Activated naive CD4-positive, alpha-beta T cell treated with anti-CD3 and anti-CD28 coated beads, Interleukin-2, amount 50 U/mL, for 72 hours (primary cell): ENCODE results near the gene ASXL1. TPM values are rescaled to one million over a fixed set of nuclear protein-coding genes. Genes with fewer than 3 reads are reported as not detected.
A peak's percentile ranks its signal among the peaks of the same experiment; 100 is the strongest.
"Not testable (repeated sequence)": the region's sequence is repeated elsewhere in the genome, so short reads cannot be mapped to it uniquely, and the experiment has no call there.

Experiments
- ATAC-seq, 2 donors: fragments of 150-1000 bp; cut with Tn5 transposase; 2 replicates each; pipeline ENCODE4 v1.10.0; 2021; ENCODE audit warnings: mild to moderate bottlenecking in 2 of 2, moderate library complexity in 2 of 2
- DNase-seq, 2 donors: peaks; one replicate each; pipeline ENCODE4 v3.0.0; 2021 to 2022; ENCODE audit warnings: low spot score in 2 of 2
- H3K27ac Mint-ChIP-seq, 2 donors: one replicate each; pipeline ENCODE4 v1.8.0; 2022; ENCODE audit warnings: mild to moderate bottlenecking in 2 of 2, mixed read lengths in 2 of 2
- H3K36me3 Mint-ChIP-seq, 2 donors: one replicate each; pipeline ENCODE4 v1.8.0; 2022; ENCODE audit warnings: mixed read lengths in 2 of 2
- H3K9me3 Mint-ChIP-seq, 2 donors: one replicate each; pipeline ENCODE4 v1.8.0; 2022; ENCODE audit warnings: mixed read lengths in 2 of 2
- total RNA-seq, 2 donors: library from RNA; stranded (reverse); gene quantifications; one replicate each; pipeline ENCODE4 v1.2.3, GENCODE V29; 2022

Gene ASXL1
- total RNA-seq, 2 donors from 2014 or later, result 153 to 195 TPM

- no peak for DNase-seq
- peak overlapping the region; percentile 52 to 82 for H3K27ac Mint-ChIP-seq
- no peaks in the 10 kb centered on the region for H3K9me3 Mint-ChIP-seq
- no peaks in the 10 kb centered on the region for H3K36me3 Mint-ChIP-seq
- no peak for ATAC-seq
Measured at GRCh38 chr20:32458837-32459220, 100.7 kb downstream of the ASXL1 start.

- DNase-seq (no peak), ATAC-seq (no peak)
- Mint-ChIP-seq H3K36me3 (no peaks in the 10 kb centered on the region), H3K27ac (no peak overlapping the region), H3K9me3 (no peaks in the 10 kb centered on the region)
Measured at GRCh38 chr20:32460231-32460630, 102.1 kb downstream of the ASXL1 start.

GRCh38 chr20:32460683-32461320, 102.7 kb downstream of the ASXL1 start:
- H3K27ac Mint-ChIP-seq, result peak overlapping the region; percentile 60
- no peak for DNase-seq
- no peak for ATAC-seq
- no peaks in the 10 kb centered on the region for H3K36me3 Mint-ChIP-seq
- H3K9me3 Mint-ChIP-seq, result no peaks in the 10 kb centered on the region

- ATAC-seq (no peak), DNase-seq (no peak)
- no peaks in the 10 kb centered on the region for H3K36me3 Mint-ChIP-seq
- no peaks in the 10 kb centered on the region for H3K9me3 Mint-ChIP-seq
- peak overlapping the region; percentile 60 to 74 for H3K27ac Mint-ChIP-seq
Measured at GRCh38 chr20:32461836-32462600, 103.9 kb downstream of the ASXL1 start.

- no peak for DNase-seq
- Mint-ChIP-seq H3K36me3 (no peaks in the 10 kb centered on the region), H3K27ac (no peak overlapping the region), H3K9me3 (no peaks in the 10 kb centered on the region)
- no peak for ATAC-seq
Measured at GRCh38 chr20:32462900-32463641, 104.9 kb downstream of the ASXL1 start.

- ATAC-seq, result no peak
- Mint-ChIP-seq H3K9me3 (no peaks in the 10 kb centered on the region), H3K27ac (no peak overlapping the region), H3K36me3 (no peaks in the 10 kb centered on the region)
- DNase-seq, result no peak
Measured at GRCh38 chr20:32463642-32464400, 105.7 kb downstream of the ASXL1 start.

- H3K27ac Mint-ChIP-seq, result peak overlapping the region; percentile 35 to 81
- no peaks in the 10 kb centered on the region for H3K9me3 Mint-ChIP-seq
- DNase-seq (no peak), ATAC-seq (no peak)
- no peaks in the 10 kb centered on the region for H3K36me3 Mint-ChIP-seq
Measured at GRCh38 chr20:32464401-32465091, 106.4 kb downstream of the ASXL1 start.

- no peaks in the 10 kb centered on the region for H3K9me3 Mint-ChIP-seq
- peak overlapping the region; percentile 35 to 81 for H3K27ac Mint-ChIP-seq
- DNase-seq, result no peak
- ATAC-seq, result no peak
- no peaks in the 10 kb centered on the region for H3K36me3 Mint-ChIP-seq
Measured at GRCh38 chr20:32465092-32465900, 107.2 kb downstream of the ASXL1 start.

GRCh38 chr20:32465901-32466675, 108.0 kb downstream of the ASXL1 start:
- H3K27ac Mint-ChIP-seq, result peak overlapping the region in 1 of 2 donors; percentile 46
- not testable (repeated sequence) for H3K36me3 Mint-ChIP-seq, ATAC-seq, H3K9me3 Mint-ChIP-seq, DNase-seq

GRCh38 chr20:32466739-32467505, 108.8 kb downstream of the ASXL1 start:
- H3K9me3 Mint-ChIP-seq, result no peaks in the 10 kb centered on the region
- ATAC-seq (no peak), DNase-seq (no peak)
- no peaks in the 10 kb centered on the region for H3K36me3 Mint-ChIP-seq
- H3K27ac Mint-ChIP-seq, result peak overlapping the region; percentile 44 to 46

- ATAC-seq, result no peak
- H3K36me3 Mint-ChIP-seq, result no peaks in the 10 kb centered on the region
- H3K27ac Mint-ChIP-seq, result peak overlapping the region; percentile 33 to 44
- no peak for DNase-seq
- H3K9me3 Mint-ChIP-seq, result no peaks in the 10 kb centered on the region
Measured at GRCh38 chr20:32467506-32468312, 109.6 kb downstream of the ASXL1 start.

GRCh38 chr20:32468313-32468640, 110.1 kb downstream of the ASXL1 start:
- ATAC-seq (no peak), DNase-seq (no peak)
- H3K36me3 Mint-ChIP-seq, result no peaks in the 10 kb centered on the region
- H3K9me3 Mint-ChIP-seq, result no peaks in the 10 kb centered on the region
- H3K27ac Mint-ChIP-seq, result peak overlapping the region in 1 of 2 donors; percentile 33

GRCh38 chr20:32468860-32469259, 110.7 kb downstream of the ASXL1 start:
- DNase-seq (no peak), ATAC-seq (no peak)
- peak overlapping the region in 1 of 2 donors; percentile 33 for H3K27ac Mint-ChIP-seq
- no peaks in the 10 kb centered on the region for H3K36me3 Mint-ChIP-seq
- H3K9me3 Mint-ChIP-seq, result no peaks in the 10 kb centered on the region
